HCT116 (cell line): Measurements from ENCODE around the gene STRAP. TPM values are rescaled to one million over a fixed set of nuclear protein-coding genes. Genes with fewer than 3 reads are reported as not detected.

Experiments
- ATAC-seq: fragments of 200-7000 bp; cut with Tn5 transposase; 2 replicates; pipeline ENCODE4 v1.9.1; 2020; ENCODE audit warnings: mild to moderate bottlenecking, moderate library complexity
- BruUV-seq: library from RNA; stranded (reverse); fragments of 400-500 nt; replicated peaks from 2 replicates; lab custom pipeline; 2021; lab: Mats Ljungman, UMichigan
- CTCF ChIA-PET: fragments of 300-600 bp; sonication (Branson Sonifier 250); formaldehyde crosslinking; loops from one replicate; lab custom pipeline; 2021; ENCODE audit warnings: antibody characterized with exemption; lab: Charles Lee
- POLR2A ChIA-PET: fragments of 300-600, 350-600 bp; sonication (Branson Sonifier 250); formaldehyde crosslinking; loops from one replicate; lab custom pipeline; 2021; ENCODE audit warnings: antibody characterized with exemption; lab: Charles Lee
- RAD21 ChIA-PET, 2 experiments: fragments of 300-600 bp; sonication (Branson Sonifier 250); formaldehyde crosslinking; loops; one replicate each; lab custom pipeline; 2023; ENCODE audit warnings: low total read pairs in 2 of 2; ENCODE audit not compliant: uncharacterized antibody in 2 of 2, unreplicated experiment in 2 of 2, low non-redundant PET in 1 of 2; lab: Charles Lee
- DNase-seq: peaks from one replicate; pipeline ENCODE4 v3.0.0-alpha.2; 2010; ENCODE audit warnings: low read depth, low spot score
- H2AFZ ChIP-seq: fragments of 200-600 bp; shearing (Covaris generic), sonication (generic); 2 replicates; pipeline ENCODE4 v1.6.1; 2017; ENCODE audit warnings: low read depth, mixed run types, mixed read lengths, antibody characterized with exemption, low read length; ENCODE audit not compliant: poor library complexity, severe bottlenecking
- H3K27ac ChIP-seq: 2 replicates; pipeline ENCODE4 v1.5.1; 2012; ENCODE audit warnings: low read depth, low read length
- H3K27me3 ChIP-seq: fragments of 200-600 bp; sonication (generic); 2 replicates; pipeline ENCODE4 v1.6.1; 2016; ENCODE audit warnings: mixed run types, low read length, mixed read lengths; ENCODE audit not compliant: insufficient read depth
- H3K36me3 ChIP-seq, 2 experiments: fragments of 200-500 bp in 1 of 2; fragments of 200-600 bp in 1 of 2; sonication (Bioruptor generic) in 1 of 2; sonication (generic) in 1 of 2; 2 replicates each; pipeline versions ENCODE4 v1.5.1 to v1.6.1; 2014 to 2016; ENCODE audit warnings: low read length in 2 of 2, inconsistent platforms in 1 of 2, mixed read lengths in 1 of 2, mixed run types in 1 of 2; ENCODE audit not compliant: insufficient read depth in 2 of 2, control insufficient read depth in 1 of 2
- H3K4me1 ChIP-seq, 2 experiments: fragments of 200-600 bp in 1 of 2; sonication (generic) in 1 of 2; 2 replicates each; pipeline versions ENCODE4 v1.5.1 to v1.6.1; 2012 to 2017; ENCODE audit warnings: low read length in 2 of 2, inconsistent platforms in 1 of 2, mild to moderate bottlenecking in 1 of 2, mixed read lengths in 1 of 2, mixed run types in 1 of 2, moderate library complexity in 1 of 2; ENCODE audit not compliant: insufficient read depth in 2 of 2, control insufficient read depth in 1 of 2
- H3K4me2 ChIP-seq: fragments of 200-600 bp; sonication (generic); 2 replicates; pipeline ENCODE4 v1.6.1; 2017; ENCODE audit warnings: mixed run types, low read length, mixed read lengths
- H3K4me3 ChIP-seq, 2 experiments: fragments of 200-600 bp in 1 of 2; sonication (generic) in 1 of 2; replicated peaks in 1 of 2; 2 replicates each; pipeline ENCODE4 v1.5.1; 2011 to 2016; ENCODE audit warnings: low read length in 2 of 2, control low read depth in 1 of 2, low read depth in 1 of 2, mild to moderate bottlenecking in 1 of 2, mixed read lengths in 1 of 2, mixed run types in 1 of 2
- H3K79me2 ChIP-seq: fragments of 200-600 bp; sonication (generic); 2 replicates; pipeline ENCODE4 v1.6.1; 2017; ENCODE audit warnings: mild to moderate bottlenecking, mixed run types, low read length, moderate library complexity, mixed read lengths; ENCODE audit not compliant: insufficient read depth
- H3K9ac ChIP-seq: fragments of 200-600 bp; sonication (generic); 2 replicates; pipeline ENCODE4 v1.6.1; 2016; ENCODE audit warnings: low read length, mixed read lengths
- H3K9me2 ChIP-seq: fragments of 200-600 bp; sonication (generic), shearing (Covaris generic); 2 replicates; pipeline ENCODE4 v1.6.1; 2017; ENCODE audit warnings: mixed run types, mild to moderate bottlenecking, moderate library complexity; ENCODE audit not compliant: insufficient read depth
- H3K9me3 ChIP-seq, 2 experiments: fragments of 200-500 bp in 1 of 2; fragments of 200-600 bp in 1 of 2; sonication (Bioruptor generic) in 1 of 2; sonication (generic) in 1 of 2; 2 replicates each; pipeline ENCODE4 v1.6.1; 2014 to 2017; ENCODE audit warnings: low read length in 2 of 2, mixed read lengths in 2 of 2, inconsistent platforms in 1 of 2, low read depth in 1 of 2, mild to moderate bottlenecking in 1 of 2, mixed run types in 1 of 2, moderate library complexity in 1 of 2; ENCODE audit not compliant: control insufficient read depth in 1 of 2, insufficient read depth in 1 of 2
- H4K20me1 ChIP-seq: fragments of 200-600 bp; sonication (generic), shearing (Covaris generic); 2 replicates; pipeline ENCODE4 v1.6.1; 2017; ENCODE audit warnings: mixed run types, mild to moderate bottlenecking, moderate library complexity; ENCODE audit not compliant: insufficient read depth
- CBX3 ChIP-seq: IDR thresholded peaks from 2 replicates; pipeline ENCODE4 v1.6.1; 2012; ENCODE audit warnings: low read depth
- CEBPB ChIP-seq: IDR thresholded peaks from 2 replicates; pipeline ENCODE4 v1.6.1; 2012; ENCODE audit warnings: low read depth
- EGR1 ChIP-seq: IDR thresholded peaks from 2 replicates; pipeline ENCODE4 v1.6.1; 2012; ENCODE audit warnings: low read depth
- ELF1 ChIP-seq: IDR thresholded peaks from 2 replicates; pipeline ENCODE4 v1.6.1; 2012; ENCODE audit warnings: low read depth, borderline replicate concordance
- EZH2 ChIP-seq: fragments of 200-600 bp; sonication (generic); IDR thresholded peaks from 2 replicates; pipeline ENCODE4 v1.6.1; 2017; ENCODE audit warnings: antibody characterized with exemption, mixed run types
- EZH2phosphoT487 ChIP-seq: fragments of 200-600 bp; IDR thresholded peaks from 2 replicates; pipeline ENCODE4 v1.6.1; 2018; ENCODE audit warnings: antibody characterized with exemption, borderline replicate concordance
- POLR2A ChIP-seq: IDR thresholded peaks from 2 replicates; pipeline ENCODE4 v1.7.0; 2011; ENCODE audit warnings: borderline replicate concordance; ENCODE audit not compliant: insufficient read depth, insufficient read length; ENCODE audit errors: extremely low read depth
- POLR2AphosphoS5 ChIP-seq: IDR thresholded peaks from 2 replicates; pipeline ENCODE4 v1.6.1; 2011; ENCODE audit warnings: mild to moderate bottlenecking, low read depth, low read length, moderate library complexity
- RAD21 ChIP-seq: IDR thresholded peaks from 2 replicates; pipeline ENCODE4 v1.6.1; 2012; ENCODE audit warnings: low read depth, mild to moderate bottlenecking
- SIN3A ChIP-seq: IDR thresholded peaks from 2 replicates; pipeline ENCODE4 v1.6.1; 2012; ENCODE audit warnings: low read depth
- TCF7L2 ChIP-seq: IDR thresholded peaks from 2 replicates; pipeline ENCODE4 v1.7.0; 2011; ENCODE audit warnings: borderline replicate concordance, inconsistent platforms; ENCODE audit not compliant: insufficient read depth, insufficient read length; ENCODE audit errors: extremely low read depth
- YY1 ChIP-seq: IDR thresholded peaks from 2 replicates; pipeline ENCODE4 v1.6.1; 2011; ENCODE audit warnings: low read length, low read depth, moderate library complexity, mild to moderate bottlenecking; ENCODE audit not compliant: insufficient replicate concordance; ENCODE audit errors: extremely low read depth
- intact Hi-C: fragments of 100-400 bp; cut with micrococcal nuclease; formaldehyde crosslinking; loops from 2 replicates; pipeline ENCODE4 v1.10.0; 2022
- total RNA-seq: library from RNA; stranded (reverse); gene quantifications from one replicate; pipeline ENCODE4 v1.2.1, GENCODE V29; 2021; ENCODE audit not compliant: unreplicated experiment
- TF ChIP-seq, protein P1 (sequence below): IDR thresholded peaks from 2 replicates; pipeline ENCODE4 v1.6.1; 2012
- TF ChIP-seq, protein P2 (sequence below), 3 experiments: fragments of 200-600 bp in 1 of 3; sonication (generic) in 1 of 3; IDR thresholded peaks in 2 of 3; conservative IDR thresholded peaks in 1 of 3; 2 replicates each; pipeline ENCODE4 v1.5.1; 2012 to 2017; ENCODE audit warnings: low read depth in 2 of 3, low read length in 2 of 3, antibody characterized with exemption in 1 of 3, borderline replicate concordance in 1 of 3, control low read depth in 1 of 3, mild to moderate bottlenecking in 1 of 3, mixed read lengths in 1 of 3, mixed run types in 1 of 3, moderate library complexity in 1 of 3; ENCODE audit not compliant: insufficient read depth in 1 of 3
- TF ChIP-seq, protein P3 (sequence below): IDR thresholded peaks from 2 replicates; pipeline ENCODE4 v1.6.1; 2012
- TF ChIP-seq, protein P4 (sequence below): IDR thresholded peaks from 2 replicates; pipeline ENCODE4 v1.6.1; 2011; ENCODE audit warnings: mild to moderate bottlenecking, low read length, moderate library complexity; ENCODE audit not compliant: insufficient replicate concordance; ENCODE audit errors: extremely low read depth

The STRAP gene
- total RNA-seq, 1 experiment from 2014 or later, result 156 TPM

DNA sequence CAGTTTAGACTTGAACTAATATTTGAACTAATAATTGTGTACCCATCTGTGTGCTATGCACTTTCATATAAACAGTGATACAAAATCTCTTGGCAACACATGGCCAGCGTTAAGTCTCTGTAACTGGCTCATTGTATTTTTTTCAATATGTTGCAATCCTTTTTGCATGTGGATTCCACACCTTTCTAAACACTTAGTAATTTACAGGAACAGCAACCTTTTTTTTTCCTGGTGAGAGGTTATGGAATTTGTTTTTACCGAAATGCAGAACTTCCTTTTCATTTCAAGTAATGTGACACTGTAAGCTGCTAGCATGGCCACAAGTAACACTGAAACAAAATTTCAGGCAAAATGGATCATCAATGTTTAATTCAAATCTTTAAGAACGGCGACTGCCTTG, 47.6 kb upstream of the STRAP start:
- ChIA-PET RAD21 (no interaction called here), POLR2A (no interaction called here), CTCF (no interaction called here)
- Histone ChIP-seq H3K9me2 (no peaks in the 10 kb centered on the region), H4K20me1 (no peaks in the 10 kb centered on the region), H3K36me3 (no peaks in the 10 kb centered on the region), H2AFZ (no peak overlapping the region), H3K79me2 (no peaks in the 10 kb centered on the region), H3K9ac (no peak overlapping the region), H3K4me3 (no peak overlapping the region), H3K27ac (no peak overlapping the region), H3K4me1 (peaks cover 0 to 6% of the 10 kb centered on the region in 2 experiments; a peak in 1 of 4 replicates), H3K9me3 (no peaks in the 10 kb centered on the region), H3K27me3 (no peaks in the 10 kb centered on the region), H3K4me2 (no peak overlapping the region)
- DNase-seq (no peak), ATAC-seq (no peak)
- no TSS peak for BruUV-seq
- TF ChIP-seq, protein P1, sequence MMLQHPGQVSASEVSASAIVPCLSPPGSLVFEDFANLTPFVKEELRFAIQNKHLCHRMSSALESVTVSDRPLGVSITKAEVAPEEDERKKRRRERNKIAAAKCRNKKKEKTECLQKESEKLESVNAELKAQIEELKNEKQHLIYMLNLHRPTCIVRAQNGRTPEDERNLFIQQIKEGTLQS, result no peak
- TF ChIP-seq EZH2phosphoT487 (no peak), POLR2AphosphoS5 (no peak), YY1 (no peak), SIN3A (no peak), EGR1 (no peak), POLR2A (no peak), TCF7L2 (no peak), RAD21 (no peak), CBX3 (no peak), EZH2 (no peak), CEBPB (no peak), ELF1 (no peak)
- TF ChIP-seq, protein P2, sequence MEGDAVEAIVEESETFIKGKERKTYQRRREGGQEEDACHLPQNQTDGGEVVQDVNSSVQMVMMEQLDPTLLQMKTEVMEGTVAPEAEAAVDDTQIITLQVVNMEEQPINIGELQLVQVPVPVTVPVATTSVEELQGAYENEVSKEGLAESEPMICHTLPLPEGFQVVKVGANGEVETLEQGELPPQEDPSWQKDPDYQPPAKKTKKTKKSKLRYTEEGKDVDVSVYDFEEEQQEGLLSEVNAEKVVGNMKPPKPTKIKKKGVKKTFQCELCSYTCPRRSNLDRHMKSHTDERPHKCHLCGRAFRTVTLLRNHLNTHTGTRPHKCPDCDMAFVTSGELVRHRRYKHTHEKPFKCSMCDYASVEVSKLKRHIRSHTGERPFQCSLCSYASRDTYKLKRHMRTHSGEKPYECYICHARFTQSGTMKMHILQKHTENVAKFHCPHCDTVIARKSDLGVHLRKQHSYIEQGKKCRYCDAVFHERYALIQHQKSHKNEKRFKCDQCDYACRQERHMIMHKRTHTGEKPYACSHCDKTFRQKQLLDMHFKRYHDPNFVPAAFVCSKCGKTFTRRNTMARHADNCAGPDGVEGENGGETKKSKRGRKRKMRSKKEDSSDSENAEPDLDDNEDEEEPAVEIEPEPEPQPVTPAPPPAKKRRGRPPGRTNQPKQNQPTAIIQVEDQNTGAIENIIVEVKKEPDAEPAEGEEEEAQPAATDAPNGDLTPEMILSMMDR (IDR thresholded peaks at IDR 0.05 in 2 of 3, conservative IDR thresholded peaks at IDR 0.05 in 1 of 3; ENCODE audit: borderline replicate concordance in 1 of 3, insufficient read depth in 1 of 3, low read depth in 2 of 3, low read length in 2 of 3), result no peak
- TF ChIP-seq, protein P3, sequence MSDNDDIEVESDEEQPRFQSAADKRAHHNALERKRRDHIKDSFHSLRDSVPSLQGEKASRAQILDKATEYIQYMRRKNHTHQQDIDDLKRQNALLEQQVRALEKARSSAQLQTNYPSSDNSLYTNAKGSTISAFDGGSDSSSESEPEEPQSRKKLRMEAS, result no peak
- TF ChIP-seq, protein P4, sequence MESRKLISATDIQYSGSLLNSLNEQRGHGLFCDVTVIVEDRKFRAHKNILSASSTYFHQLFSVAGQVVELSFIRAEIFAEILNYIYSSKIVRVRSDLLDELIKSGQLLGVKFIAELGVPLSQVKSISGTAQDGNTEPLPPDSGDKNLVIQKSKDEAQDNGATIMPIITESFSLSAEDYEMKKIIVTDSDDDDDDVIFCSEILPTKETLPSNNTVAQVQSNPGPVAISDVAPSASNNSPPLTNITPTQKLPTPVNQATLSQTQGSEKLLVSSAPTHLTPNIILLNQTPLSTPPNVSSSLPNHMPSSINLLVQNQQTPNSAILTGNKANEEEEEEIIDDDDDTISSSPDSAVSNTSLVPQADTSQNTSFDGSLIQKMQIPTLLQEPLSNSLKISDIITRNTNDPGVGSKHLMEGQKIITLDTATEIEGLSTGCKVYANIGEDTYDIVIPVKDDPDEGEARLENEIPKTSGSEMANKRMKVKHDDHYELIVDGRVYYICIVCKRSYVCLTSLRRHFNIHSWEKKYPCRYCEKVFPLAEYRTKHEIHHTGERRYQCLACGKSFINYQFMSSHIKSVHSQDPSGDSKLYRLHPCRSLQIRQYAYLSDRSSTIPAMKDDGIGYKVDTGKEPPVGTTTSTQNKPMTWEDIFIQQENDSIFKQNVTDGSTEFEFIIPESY, result no peak
- intact Hi-C loops, result no loop called here
